GM13977 (cell line): ENCODE measurements around the gene LZTR1.

Experiments used
- DNase-seq: peaks from one replicate; pipeline ENCODE4 v3.0.0; 2012; ENCODE audit warnings: low spot score
- in situ Hi-C: fragments of 300-500 bp; cut with MboI; formaldehyde crosslinking; loops from one replicate; pipeline ENCODE4 v1.12.0; 2022; ENCODE audit warnings: low sequenced_read_pairs, low pct_unique_long_range_greater_than_20kb, mixed read lengths, inconsistent platforms; ENCODE audit not compliant: unreplicated experiment
- TF ChIP-seq, protein P1 (sequence below): IDR thresholded peaks from 2 replicates; pipeline ENCODE4 v1.5.1; 2012; ENCODE audit warnings: mild to moderate bottlenecking, control low read depth; ENCODE audit not compliant: insufficient read depth; ENCODE audit errors: extremely low read depth, missing control alignments

Gene LZTR1

GRCh38 chr22:21028277-21029251 is 46.5 kb downstream of the LZTR1 start:
- in situ Hi-C loops: no loop called here
- DNase-seq: no peak
- TF ChIP-seq, protein P1, sequence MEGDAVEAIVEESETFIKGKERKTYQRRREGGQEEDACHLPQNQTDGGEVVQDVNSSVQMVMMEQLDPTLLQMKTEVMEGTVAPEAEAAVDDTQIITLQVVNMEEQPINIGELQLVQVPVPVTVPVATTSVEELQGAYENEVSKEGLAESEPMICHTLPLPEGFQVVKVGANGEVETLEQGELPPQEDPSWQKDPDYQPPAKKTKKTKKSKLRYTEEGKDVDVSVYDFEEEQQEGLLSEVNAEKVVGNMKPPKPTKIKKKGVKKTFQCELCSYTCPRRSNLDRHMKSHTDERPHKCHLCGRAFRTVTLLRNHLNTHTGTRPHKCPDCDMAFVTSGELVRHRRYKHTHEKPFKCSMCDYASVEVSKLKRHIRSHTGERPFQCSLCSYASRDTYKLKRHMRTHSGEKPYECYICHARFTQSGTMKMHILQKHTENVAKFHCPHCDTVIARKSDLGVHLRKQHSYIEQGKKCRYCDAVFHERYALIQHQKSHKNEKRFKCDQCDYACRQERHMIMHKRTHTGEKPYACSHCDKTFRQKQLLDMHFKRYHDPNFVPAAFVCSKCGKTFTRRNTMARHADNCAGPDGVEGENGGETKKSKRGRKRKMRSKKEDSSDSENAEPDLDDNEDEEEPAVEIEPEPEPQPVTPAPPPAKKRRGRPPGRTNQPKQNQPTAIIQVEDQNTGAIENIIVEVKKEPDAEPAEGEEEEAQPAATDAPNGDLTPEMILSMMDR: no peak

- TF ChIP-seq, protein P1: no peak
- in situ Hi-C loops: no loop called here
- no peak for DNase-seq
Observed at GRCh38 chr22:21029486-21030025, 47.5 kb downstream of the LZTR1 start.

DNA sequence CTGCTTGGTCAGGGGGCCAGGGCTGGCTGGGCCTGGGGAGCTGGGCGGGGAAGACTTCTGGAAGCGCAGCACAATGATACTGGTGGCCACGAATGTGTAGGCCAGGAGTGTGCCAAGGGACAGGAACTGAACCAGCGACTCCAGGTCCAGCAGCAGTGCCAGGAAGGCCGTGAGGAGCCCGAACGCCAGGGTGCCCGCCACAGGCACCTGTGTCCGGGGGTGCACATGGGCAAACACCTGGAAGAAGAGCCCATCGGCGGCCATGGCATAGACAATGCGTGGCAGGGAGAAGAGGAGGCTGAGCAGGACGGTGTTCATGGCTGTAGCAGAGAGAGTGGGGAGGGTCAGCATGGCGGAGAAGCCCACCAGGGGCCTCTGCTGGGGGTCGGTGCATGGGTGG is 47.9 kb downstream of the LZTR1 start:
- in situ Hi-C loops: no loop called here
- TF ChIP-seq, protein P1: no peak
- DNase-seq: no peak

GRCh38 chr22:21030621-21031544 is 48.8 kb downstream of the LZTR1 start:
- no peak for DNase-seq
- TF ChIP-seq, protein P1: no peak
- in situ Hi-C loops: no loop called here

DNA sequence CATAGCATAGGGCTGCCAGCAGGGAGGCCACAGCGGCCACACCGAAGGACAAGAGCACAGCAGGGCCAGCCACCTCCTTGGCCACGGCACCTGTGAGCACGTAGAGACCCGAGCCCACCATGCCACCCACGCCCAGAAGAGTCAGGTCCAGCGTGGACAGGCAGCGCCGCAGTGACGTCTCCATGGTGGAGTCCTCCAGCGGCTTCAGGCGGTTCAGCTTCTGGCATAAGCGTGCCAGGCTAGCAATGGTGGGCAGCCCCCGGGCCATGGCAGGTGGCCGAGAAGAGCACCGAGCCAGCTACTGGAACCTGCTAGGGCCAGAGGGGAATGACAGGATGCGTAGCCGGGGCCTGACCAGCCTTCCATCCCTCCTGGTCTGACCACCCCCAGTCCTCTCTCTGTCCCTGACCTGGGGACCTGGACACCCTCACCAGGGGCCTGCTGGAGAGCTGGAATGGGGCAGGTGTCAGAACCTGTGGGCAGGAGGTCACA is 49.5 kb downstream of the LZTR1 start:
- DNase-seq: no peak
- in situ Hi-C loops: no loop called here
- TF ChIP-seq, protein P1: no peak
